ENCODE data around the gene GORASP2. TPM values are rescaled to one million over a fixed set of nuclear protein-coding genes. Genes with fewer than 3 reads are reported as not detected.

The GORASP2 gene
- polyA plus RNA-seq, 3 donors, result 34.5 to 51.2 (median 46.5) TPM

DNA sequence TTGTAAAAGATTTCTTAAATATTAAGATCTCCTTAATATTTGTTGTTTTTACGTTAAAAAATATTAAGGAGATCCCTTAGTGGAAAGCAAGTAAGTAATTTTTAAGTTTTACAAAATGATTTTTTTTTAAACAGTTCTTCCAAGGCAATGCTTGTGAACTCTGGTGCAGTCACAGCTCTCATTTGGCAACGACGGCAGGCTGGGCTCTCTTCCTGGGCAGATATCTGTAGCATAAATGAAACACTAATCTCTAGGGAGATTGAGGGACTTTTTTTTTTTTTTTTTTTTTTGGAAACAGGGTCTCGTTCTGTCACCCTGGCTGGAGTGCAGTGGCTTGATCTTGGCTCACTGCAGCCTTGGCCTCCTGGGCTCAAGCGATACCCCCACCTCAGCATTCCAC lies 38.5 kb downstream of the GORASP2 start:
- Histone ChIP-seq H3K36me3 (replicated peaks in 1 of 2; ENCODE audit: control insufficient read depth in 1 of 2, insufficient read depth in 2 of 2, low read length in 2 of 2) (peaks cover 46 to 54% of the 10 kb centered on the region in 2 donors), H4K20me1 (ENCODE audit: insufficient read depth, low read length) (no peaks in the 10 kb centered on the region), H2AFZ (ENCODE audit: insufficient read depth, low read depth, low read length, poor library complexity, severe bottlenecking) (no peak overlapping the region), H3K79me2 (ENCODE audit: insufficient read depth, low read length) (no peaks in the 10 kb centered on the region), H3K9ac (ENCODE audit: insufficient read depth, low read length, poor library complexity, severe bottlenecking) (no peak overlapping the region), H3K9me3 (replicated peaks in 1 of 2; ENCODE audit: control insufficient read depth in 1 of 2, insufficient read depth in 1 of 2, low read length in 2 of 2) (no peaks in the 10 kb centered on the region), H3K27me3 (ENCODE audit: control insufficient read depth in 2 of 2, insufficient read depth in 2 of 2, low read length in 2 of 2) (no peaks in the 10 kb centered on the region), H3K4me1 (ENCODE audit: control insufficient read depth in 1 of 2, insufficient read depth in 2 of 2, low read length in 2 of 2) (no peaks in the 10 kb centered on the region), H3K4me3 (replicated peaks in 1 of 3; ENCODE audit: low read depth in 2 of 3, low read length in 3 of 3) (no peak overlapping the region), H3K4me2 (replicated peaks; ENCODE audit: extremely low read depth, low read length, poor library complexity, severe bottlenecking) (no peak overlapping the region), H3K27ac (ENCODE audit: low read depth in 1 of 2, low read length in 2 of 2) (no peak overlapping the region)
- Mint-ChIP-seq H3K27me3 (ENCODE audit: low read depth in 3 of 3) (peaks cover 0 to 6% (median 6%) of the 10 kb centered on the region in 3 donors), H3K27ac (no peak overlapping the region), H3K4me3 (no peak overlapping the region), H3K9me3 (no peaks in the 10 kb centered on the region), H3K4me1 (peaks cover 6% of the 10 kb centered on the region), H3K36me3 (peaks cover 50 to 53% of the 10 kb centered on the region in 2 donors)
- 100% methylated on average over 1 of the region's 5 CpGs for WGBS (ENCODE audit: insufficient coverage)
- no peak for DNase-seq
- TF ChIP-seq, protein P1, sequence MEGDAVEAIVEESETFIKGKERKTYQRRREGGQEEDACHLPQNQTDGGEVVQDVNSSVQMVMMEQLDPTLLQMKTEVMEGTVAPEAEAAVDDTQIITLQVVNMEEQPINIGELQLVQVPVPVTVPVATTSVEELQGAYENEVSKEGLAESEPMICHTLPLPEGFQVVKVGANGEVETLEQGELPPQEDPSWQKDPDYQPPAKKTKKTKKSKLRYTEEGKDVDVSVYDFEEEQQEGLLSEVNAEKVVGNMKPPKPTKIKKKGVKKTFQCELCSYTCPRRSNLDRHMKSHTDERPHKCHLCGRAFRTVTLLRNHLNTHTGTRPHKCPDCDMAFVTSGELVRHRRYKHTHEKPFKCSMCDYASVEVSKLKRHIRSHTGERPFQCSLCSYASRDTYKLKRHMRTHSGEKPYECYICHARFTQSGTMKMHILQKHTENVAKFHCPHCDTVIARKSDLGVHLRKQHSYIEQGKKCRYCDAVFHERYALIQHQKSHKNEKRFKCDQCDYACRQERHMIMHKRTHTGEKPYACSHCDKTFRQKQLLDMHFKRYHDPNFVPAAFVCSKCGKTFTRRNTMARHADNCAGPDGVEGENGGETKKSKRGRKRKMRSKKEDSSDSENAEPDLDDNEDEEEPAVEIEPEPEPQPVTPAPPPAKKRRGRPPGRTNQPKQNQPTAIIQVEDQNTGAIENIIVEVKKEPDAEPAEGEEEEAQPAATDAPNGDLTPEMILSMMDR (IDR thresholded peaks at IDR 0.05), result no peak
- intact Hi-C loops (cut with micrococcal nuclease), result no loop called here

DNA sequence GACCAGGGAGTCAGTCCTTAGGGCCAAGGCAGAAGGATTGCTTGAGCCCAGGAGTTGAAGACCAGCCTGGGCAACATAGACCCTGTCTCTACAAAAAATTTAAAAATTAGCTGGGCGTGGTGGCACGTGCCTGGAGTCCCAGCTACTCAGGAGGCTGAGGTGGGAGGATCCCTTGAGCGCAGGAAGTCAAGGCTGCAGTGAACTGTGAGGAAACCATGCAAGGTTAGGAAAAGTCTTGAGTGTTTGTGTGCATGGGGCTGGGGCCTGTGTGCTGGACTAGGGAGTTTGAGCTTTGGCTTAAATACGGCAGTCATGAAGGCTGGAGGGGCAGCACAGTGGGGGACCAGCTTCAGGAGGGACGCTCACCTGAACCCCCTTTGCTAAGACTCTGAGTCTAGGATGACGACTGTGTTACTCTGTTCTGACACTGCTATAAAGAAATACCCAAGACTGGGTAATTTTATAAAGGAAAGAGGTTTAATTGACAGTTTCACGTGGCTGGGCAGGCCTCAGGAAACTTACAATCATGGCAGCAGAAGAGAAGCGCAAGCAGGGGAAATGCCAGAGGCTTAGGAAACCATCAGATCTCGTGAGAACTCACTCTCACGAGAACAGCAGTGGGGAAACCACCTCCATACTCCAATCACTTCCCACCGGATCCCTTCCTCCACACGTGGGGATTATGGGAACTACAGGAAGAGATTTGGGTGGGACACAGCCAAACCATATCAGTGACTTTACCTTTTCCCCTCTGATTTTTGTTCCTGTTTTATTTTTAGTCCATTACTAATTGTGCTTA lies 39.4 kb downstream of the GORASP2 start:
- Mint-ChIP-seq H3K4me1 (peaks cover 12% of the 10 kb centered on the region), H3K4me3 (no peak overlapping the region), H3K27me3 (ENCODE audit: low read depth in 3 of 3) (peaks cover 3 to 6% (median 6%) of the 10 kb centered on the region in 3 donors), H3K9me3 (no peaks in the 10 kb centered on the region), H3K36me3 (peaks cover 43 to 45% of the 10 kb centered on the region in 2 donors), H3K27ac (no peak overlapping the region)
- Histone ChIP-seq H3K27ac (ENCODE audit: low read depth in 1 of 2, low read length in 2 of 2) (no peak overlapping the region), H2AFZ (ENCODE audit: insufficient read depth, low read depth, low read length, poor library complexity, severe bottlenecking) (no peak overlapping the region), H3K9me3 (replicated peaks in 1 of 2; ENCODE audit: control insufficient read depth in 1 of 2, insufficient read depth in 1 of 2, low read length in 2 of 2) (no peaks in the 10 kb centered on the region), H3K4me1 (ENCODE audit: control insufficient read depth in 1 of 2, insufficient read depth in 2 of 2, low read length in 2 of 2) (peaks cover 3 to 6% of the 10 kb centered on the region in 2 donors), H3K36me3 (replicated peaks in 1 of 2; ENCODE audit: control insufficient read depth in 1 of 2, insufficient read depth in 2 of 2, low read length in 2 of 2) (peaks cover 42 to 47% of the 10 kb centered on the region in 2 donors), H3K9ac (ENCODE audit: insufficient read depth, low read length, poor library complexity, severe bottlenecking) (no peak overlapping the region), H3K4me3 (replicated peaks in 1 of 3; ENCODE audit: low read depth in 2 of 3, low read length in 3 of 3) (no peak overlapping the region), H3K79me2 (ENCODE audit: insufficient read depth, low read length) (no peaks in the 10 kb centered on the region), H3K4me2 (replicated peaks; ENCODE audit: extremely low read depth, low read length, poor library complexity, severe bottlenecking) (no peak overlapping the region), H3K27me3 (ENCODE audit: control insufficient read depth in 2 of 2, insufficient read depth in 2 of 2, low read length in 2 of 2) (no peaks in the 10 kb centered on the region), H4K20me1 (ENCODE audit: insufficient read depth, low read length) (no peaks in the 10 kb centered on the region)
- WGBS (ENCODE audit: insufficient coverage), result 85% methylated on average over 7 of the region's 12 CpGs
- TF ChIP-seq, protein P1 (IDR thresholded peaks at IDR 0.05), result no peak
- DNase-seq, result no peak
- intact Hi-C loops (cut with micrococcal nuclease), result no loop called here

All from CD14-positive monocyte (primary cell).